Measurements from ENCODE around the gene OR10T2.

DNA sequence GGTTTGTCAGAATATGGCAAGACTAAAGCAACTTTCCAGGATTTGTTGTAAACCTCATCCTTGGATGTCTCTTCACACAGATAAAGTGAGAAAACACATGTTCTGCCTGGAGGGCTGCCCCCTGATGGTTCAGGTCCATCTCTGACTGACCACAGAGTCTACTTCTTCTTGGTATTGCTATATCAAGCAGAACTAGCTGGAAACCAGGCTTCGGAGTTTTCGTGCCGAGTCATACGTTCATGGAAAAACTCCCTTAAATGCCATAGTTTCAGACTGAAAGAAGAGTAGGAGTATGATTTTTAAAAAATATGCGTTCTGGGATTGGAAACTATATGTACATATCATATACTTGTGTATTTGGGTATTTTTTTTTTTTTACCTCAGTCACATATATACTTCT is 5.8 kb downstream of the OR10T2 start:
- TF ChIP-seq, protein P1, sequence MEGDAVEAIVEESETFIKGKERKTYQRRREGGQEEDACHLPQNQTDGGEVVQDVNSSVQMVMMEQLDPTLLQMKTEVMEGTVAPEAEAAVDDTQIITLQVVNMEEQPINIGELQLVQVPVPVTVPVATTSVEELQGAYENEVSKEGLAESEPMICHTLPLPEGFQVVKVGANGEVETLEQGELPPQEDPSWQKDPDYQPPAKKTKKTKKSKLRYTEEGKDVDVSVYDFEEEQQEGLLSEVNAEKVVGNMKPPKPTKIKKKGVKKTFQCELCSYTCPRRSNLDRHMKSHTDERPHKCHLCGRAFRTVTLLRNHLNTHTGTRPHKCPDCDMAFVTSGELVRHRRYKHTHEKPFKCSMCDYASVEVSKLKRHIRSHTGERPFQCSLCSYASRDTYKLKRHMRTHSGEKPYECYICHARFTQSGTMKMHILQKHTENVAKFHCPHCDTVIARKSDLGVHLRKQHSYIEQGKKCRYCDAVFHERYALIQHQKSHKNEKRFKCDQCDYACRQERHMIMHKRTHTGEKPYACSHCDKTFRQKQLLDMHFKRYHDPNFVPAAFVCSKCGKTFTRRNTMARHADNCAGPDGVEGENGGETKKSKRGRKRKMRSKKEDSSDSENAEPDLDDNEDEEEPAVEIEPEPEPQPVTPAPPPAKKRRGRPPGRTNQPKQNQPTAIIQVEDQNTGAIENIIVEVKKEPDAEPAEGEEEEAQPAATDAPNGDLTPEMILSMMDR (IDR thresholded peaks at IDR 0.05): no peak
- no peak for TF ChIP-seq POLR2A (IDR thresholded peaks at IDR 0.05)
